ENCODE results near the gene IFT57.
"Not testable (repeated sequence)": the region's sequence is repeated elsewhere in the genome, so short reads cannot be mapped to it uniquely, and the experiment has no call there.

IFT57 gene

GRCh38 chr3:108221911-108222852 lies at the start of gene IFT57:
Gene IFT57, minus strand, starts transcription at chr3:108222424. Its CDS starts 102 bp downstream, at chr3:108222322.
- peak; percentile 80 for FAIRE-seq

- no peak for FAIRE-seq
These were observed 49.4 kb upstream of the IFT57 start for GRCh38 chr3:108271626-108272025.

GRCh38 chr3:108268235-108268634 lies 46.0 kb upstream of the IFT57 start:
- not testable (repeated sequence) for FAIRE-seq

- FAIRE-seq: not testable (repeated sequence)
These were observed 42.5 kb upstream of the IFT57 start for GRCh38 chr3:108264534-108265298.

- FAIRE-seq: no peak
These were observed 32.9 kb upstream of the IFT57 start for GRCh38 chr3:108255131-108255530.

GRCh38 chr3:108251844-108252243 lies 29.6 kb upstream of the IFT57 start:
- FAIRE-seq: no peak

- FAIRE-seq: no peak
These were observed 29.0 kb upstream of the IFT57 start for GRCh38 chr3:108251265-108251664.

GRCh38 chr3:108250626-108251025 lies 28.4 kb upstream of the IFT57 start:
- no peak for FAIRE-seq

GRCh38 chr3:108243243-108243642 lies 21.0 kb upstream of the IFT57 start:
- no peak for FAIRE-seq

- no peak for FAIRE-seq
These were observed 20.6 kb upstream of the IFT57 start for GRCh38 chr3:108242776-108243175.

GRCh38 chr3:108241721-108242120 lies 19.5 kb upstream of the IFT57 start:
- no peak for FAIRE-seq

- no peak for FAIRE-seq
These were observed 18.9 kb upstream of the IFT57 start for GRCh38 chr3:108241146-108241545.

- no peak for FAIRE-seq
These were observed 16.9 kb upstream of the IFT57 start for GRCh38 chr3:108239082-108239481.

GRCh38 chr3:108235290-108235689 lies 13.1 kb upstream of the IFT57 start:
- no peak for FAIRE-seq

- FAIRE-seq: no peak
These were observed 12.2 kb upstream of the IFT57 start for GRCh38 chr3:108234387-108234957.

GRCh38 chr3:108228286-108228685 lies 6.1 kb upstream of the IFT57 start:
- no peak for FAIRE-seq

- FAIRE-seq: no peak
These were observed 4.9 kb upstream of the IFT57 start for GRCh38 chr3:108227131-108227530.

GRCh38 chr3:108225221-108225620 lies 3.0 kb upstream of the IFT57 start:
- FAIRE-seq: no peak

GRCh38 chr3:108223928-108224327 lies 1.7 kb upstream of the IFT57 start:
- no peak for FAIRE-seq

- FAIRE-seq: no peak
These were observed 785 bp upstream of the IFT57 start for GRCh38 chr3:108222853-108223565.

GRCh38 chr3:108221393-108221792 lies 831 bp downstream of the IFT57 start:
- FAIRE-seq: no peak

GRCh38 chr3:108219336-108219735 lies 2.9 kb downstream of the IFT57 start:
- no peak for FAIRE-seq

- no peak for FAIRE-seq
These were observed 3.4 kb downstream of the IFT57 start for GRCh38 chr3:108218811-108219210.

Measured in A204.1 (cell line).